Fibroblast of pulmonary artery (primary cell): ENCODE data around the gene CCL3.

Experiments used
- DNase-seq: peaks from one replicate; pipeline ENCODE4 v3.0.0-alpha.2; 2010; ENCODE audit warnings: low read depth
- H3K4me3 ChIP-seq: replicated peaks from 2 replicates; pipeline ENCODE4 v1.5.1; 2011; ENCODE audit warnings: low read depth, mild to moderate bottlenecking, control low read depth, low read length, moderate library complexity
- TF ChIP-seq, protein P1 (sequence below): IDR thresholded peaks from 2 replicates; pipeline ENCODE4 v1.5.1; 2011; ENCODE audit warnings: mild to moderate bottlenecking, control low read depth, low read length, inconsistent platforms; ENCODE audit errors: missing control alignments

Gene CCL3

DNA sequence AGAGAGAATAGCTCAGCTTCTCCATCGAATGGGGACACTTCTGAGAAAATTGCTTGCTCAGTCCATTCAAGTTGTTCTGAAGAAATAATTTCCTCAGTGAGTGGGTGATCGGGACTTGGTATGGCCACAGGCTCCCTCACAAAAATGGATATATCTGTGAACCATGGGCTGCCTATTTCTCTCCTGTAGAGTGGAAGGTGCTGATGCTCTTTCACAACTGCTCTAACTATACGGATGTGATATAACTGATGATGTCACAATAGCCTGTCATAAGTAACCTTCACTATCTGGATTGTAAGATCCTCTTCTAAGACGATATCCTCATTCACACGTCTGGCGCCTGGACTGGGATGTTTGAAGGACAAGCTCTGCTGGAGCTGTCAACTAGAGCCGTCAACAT lies 30.5 kb downstream of the CCL3 start:
- TF ChIP-seq, protein P1, sequence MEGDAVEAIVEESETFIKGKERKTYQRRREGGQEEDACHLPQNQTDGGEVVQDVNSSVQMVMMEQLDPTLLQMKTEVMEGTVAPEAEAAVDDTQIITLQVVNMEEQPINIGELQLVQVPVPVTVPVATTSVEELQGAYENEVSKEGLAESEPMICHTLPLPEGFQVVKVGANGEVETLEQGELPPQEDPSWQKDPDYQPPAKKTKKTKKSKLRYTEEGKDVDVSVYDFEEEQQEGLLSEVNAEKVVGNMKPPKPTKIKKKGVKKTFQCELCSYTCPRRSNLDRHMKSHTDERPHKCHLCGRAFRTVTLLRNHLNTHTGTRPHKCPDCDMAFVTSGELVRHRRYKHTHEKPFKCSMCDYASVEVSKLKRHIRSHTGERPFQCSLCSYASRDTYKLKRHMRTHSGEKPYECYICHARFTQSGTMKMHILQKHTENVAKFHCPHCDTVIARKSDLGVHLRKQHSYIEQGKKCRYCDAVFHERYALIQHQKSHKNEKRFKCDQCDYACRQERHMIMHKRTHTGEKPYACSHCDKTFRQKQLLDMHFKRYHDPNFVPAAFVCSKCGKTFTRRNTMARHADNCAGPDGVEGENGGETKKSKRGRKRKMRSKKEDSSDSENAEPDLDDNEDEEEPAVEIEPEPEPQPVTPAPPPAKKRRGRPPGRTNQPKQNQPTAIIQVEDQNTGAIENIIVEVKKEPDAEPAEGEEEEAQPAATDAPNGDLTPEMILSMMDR = no peak
- no peak overlapping the region for H3K4me3 ChIP-seq
- no peak for DNase-seq

DNA sequence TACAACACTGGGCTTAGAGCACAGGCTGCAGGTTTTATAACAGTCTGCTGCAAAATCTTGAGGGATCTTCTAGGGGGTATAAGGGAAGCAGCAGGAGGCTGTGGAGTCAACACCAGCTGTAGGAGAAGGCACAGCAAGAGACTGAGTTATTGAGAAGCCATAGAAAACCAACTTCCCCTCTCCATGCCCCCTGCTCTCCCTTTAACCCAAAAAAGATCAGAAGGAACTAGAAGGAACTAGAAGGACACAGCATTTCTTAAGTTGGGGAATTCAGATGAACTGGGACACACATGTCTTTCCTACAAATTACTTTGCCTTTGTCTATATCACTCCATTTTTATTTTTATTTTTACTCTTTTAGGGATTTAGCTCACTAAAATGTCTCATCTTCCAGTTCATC lies 32.0 kb downstream of the CCL3 start:
- DNase-seq = no peak
- TF ChIP-seq, protein P1 = no peak
- H3K4me3 ChIP-seq = no peak overlapping the region

DNA sequence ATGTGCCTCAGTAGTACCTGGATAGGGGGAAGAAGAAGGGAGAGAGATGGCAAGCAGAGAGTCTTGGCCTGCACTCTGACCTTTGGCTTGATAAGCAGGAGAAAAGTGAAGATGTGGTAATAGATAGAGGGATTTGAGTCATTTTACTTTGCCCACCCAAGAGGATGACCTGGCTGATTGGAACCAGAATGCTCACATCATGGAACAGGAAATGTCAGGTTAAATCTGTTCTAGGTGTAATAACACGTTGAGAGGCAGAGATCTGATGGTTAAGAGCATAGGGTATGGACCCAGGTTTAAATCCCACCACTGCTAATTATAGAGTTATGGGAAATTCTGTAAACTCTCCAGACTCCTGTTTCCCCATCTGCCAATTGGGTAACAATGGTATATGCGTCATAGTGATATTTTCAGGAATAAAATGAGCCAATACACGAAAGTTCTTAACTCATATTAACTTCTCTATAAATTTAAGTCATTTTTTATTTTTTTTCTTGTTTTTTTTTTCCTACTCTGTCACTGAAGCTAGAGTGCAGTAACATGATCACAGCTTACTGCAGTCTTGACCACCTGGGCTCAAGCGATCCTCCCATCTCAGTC lies 33.9 kb downstream of the CCL3 start:
- TF ChIP-seq, protein P1 = no peak
- H3K4me3 ChIP-seq = no peak overlapping the region
- no peak for DNase-seq

DNA sequence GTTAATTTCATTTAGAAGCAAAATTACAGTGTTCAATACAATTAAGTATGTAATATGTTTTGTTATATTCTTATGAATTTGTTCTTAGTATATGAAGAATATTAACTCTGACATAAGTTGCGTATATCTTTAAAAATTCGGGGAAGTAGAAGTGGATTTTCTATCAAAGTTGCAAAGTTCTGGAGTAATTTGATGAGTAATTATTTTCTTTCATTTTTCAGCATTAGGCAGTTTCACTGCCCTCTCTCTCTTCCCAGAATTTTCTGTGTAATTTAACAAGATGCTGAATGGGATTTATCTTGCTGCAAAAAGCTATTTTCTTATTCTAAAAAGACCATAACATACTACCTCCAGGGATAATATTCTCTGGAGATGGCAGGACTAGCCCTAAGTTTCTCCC lies 34.8 kb downstream of the CCL3 start:
- no peak for DNase-seq
- TF ChIP-seq, protein P1 = no peak
- no peak overlapping the region for H3K4me3 ChIP-seq

DNA sequence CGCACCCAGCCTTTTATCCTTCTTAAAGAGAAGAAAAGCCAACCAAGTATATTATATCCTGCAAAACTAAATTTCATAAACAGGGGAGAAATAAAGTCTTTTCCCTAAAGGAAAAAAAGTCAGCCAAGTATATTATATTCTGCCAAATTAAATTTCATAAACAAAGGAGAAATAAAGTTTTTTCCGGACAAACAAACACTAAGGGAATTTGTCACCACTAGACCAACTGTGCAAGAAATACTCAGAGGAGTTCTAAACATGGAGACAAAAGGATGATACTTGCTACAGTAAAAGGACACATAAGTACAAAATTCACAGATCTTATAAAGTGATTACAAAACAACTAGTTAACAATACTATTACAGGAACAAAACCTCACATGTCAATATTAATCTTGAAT lies 40.3 kb downstream of the CCL3 start:
- H3K4me3 ChIP-seq = no peak overlapping the region
- TF ChIP-seq, protein P1 = no peak
- DNase-seq = no peak

DNA sequence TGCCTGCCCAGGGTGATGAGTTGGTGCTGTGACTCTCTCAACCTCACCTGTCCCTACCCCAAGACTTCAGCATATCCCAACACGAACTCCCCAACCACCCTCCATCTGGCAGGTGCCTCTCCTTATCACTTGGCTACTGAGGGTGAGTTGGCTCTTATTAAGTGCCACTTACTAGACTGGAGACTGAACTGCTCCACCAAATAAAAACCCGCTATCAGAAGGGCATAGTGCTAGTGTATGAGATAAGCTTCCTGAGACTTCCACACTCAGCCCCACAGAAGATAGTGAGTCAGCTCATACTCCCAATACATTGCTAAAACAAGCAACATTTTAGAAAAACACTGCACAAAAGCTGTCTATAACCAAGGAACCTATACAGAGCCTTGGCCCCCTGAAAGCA lies 41.9 kb downstream of the CCL3 start:
- no peak for DNase-seq
- TF ChIP-seq, protein P1 = no peak
- no peak overlapping the region for H3K4me3 ChIP-seq
